Liver (tissue), 3 donors: Measurements from ENCODE around the gene FBXO38.

Experiments used
- ATF3 ChIP-seq: IDR thresholded peaks from 2 replicates; pipeline ENCODE4 v1.6.1; 2016; ENCODE audit warnings: antibody characterized with exemption
- CTCF ChIP-seq: fragments of 150-350 bp; IDR thresholded peaks from 2 replicates; pipeline ENCODE4 v1.5.1; 2017; ENCODE audit warnings: improper control_type of control experiment, low read depth, low read length; ENCODE audit not compliant: missing input control
- EGR1 ChIP-seq, 2 donors: IDR thresholded peaks; 2 replicates each; pipeline ENCODE4 v1.6.1; 2016 to 2018; ENCODE audit warnings: antibody characterized with exemption in 2 of 2, low read depth in 2 of 2
- GABPA ChIP-seq, 2 donors: IDR thresholded peaks in 1 of 2; conservative IDR thresholded peaks in 1 of 2; 2 replicates each; pipeline ENCODE4 v1.6.1; 2016; ENCODE audit warnings: antibody characterized with exemption in 2 of 2, mild to moderate bottlenecking in 1 of 2, moderate library complexity in 1 of 2
- HNF4A ChIP-seq, 2 donors: conservative IDR thresholded peaks; 2 replicates each; pipeline ENCODE4 v1.6.1; 2016; ENCODE audit warnings: antibody characterized with exemption in 2 of 2, mild to moderate bottlenecking in 2 of 2
- HNF4G ChIP-seq: IDR thresholded peaks from 2 replicates; pipeline ENCODE4 v1.6.1; 2016; ENCODE audit warnings: antibody characterized with exemption
- RAD21 ChIP-seq, 2 donors: IDR thresholded peaks; 2 replicates each; pipeline ENCODE4 v1.6.1; 2016; ENCODE audit warnings: antibody characterized with exemption in 2 of 2, mild to moderate bottlenecking in 2 of 2
- SP1 ChIP-seq: IDR thresholded peaks from 2 replicates; pipeline ENCODE4 v1.6.1; 2018; ENCODE audit warnings: antibody characterized with exemption, mild to moderate bottlenecking
- TAF1 ChIP-seq: conservative IDR thresholded peaks from 2 replicates; pipeline ENCODE4 v1.6.1; 2016; ENCODE audit warnings: antibody characterized with exemption, mild to moderate bottlenecking
- YY1 ChIP-seq: IDR thresholded peaks from 2 replicates; pipeline ENCODE4 v1.6.1; 2016; ENCODE audit warnings: antibody characterized with exemption, mild to moderate bottlenecking
- ZBTB33 ChIP-seq: IDR thresholded peaks from 2 replicates; pipeline ENCODE4 v1.6.1; 2016; ENCODE audit warnings: antibody characterized with exemption
- TF ChIP-seq, protein P1 (sequence below): IDR thresholded peaks from 2 replicates; pipeline ENCODE4 v1.6.1; 2016; ENCODE audit warnings: antibody characterized with exemption, mild to moderate bottlenecking
- TF ChIP-seq, protein P2 (sequence below): IDR thresholded peaks from 2 replicates; pipeline ENCODE4 v1.6.1; 2016; ENCODE audit warnings: antibody characterized with exemption
- donor health status: healthy.
- donor health status: healthy.

- TF ChIP-seq, protein P1, sequence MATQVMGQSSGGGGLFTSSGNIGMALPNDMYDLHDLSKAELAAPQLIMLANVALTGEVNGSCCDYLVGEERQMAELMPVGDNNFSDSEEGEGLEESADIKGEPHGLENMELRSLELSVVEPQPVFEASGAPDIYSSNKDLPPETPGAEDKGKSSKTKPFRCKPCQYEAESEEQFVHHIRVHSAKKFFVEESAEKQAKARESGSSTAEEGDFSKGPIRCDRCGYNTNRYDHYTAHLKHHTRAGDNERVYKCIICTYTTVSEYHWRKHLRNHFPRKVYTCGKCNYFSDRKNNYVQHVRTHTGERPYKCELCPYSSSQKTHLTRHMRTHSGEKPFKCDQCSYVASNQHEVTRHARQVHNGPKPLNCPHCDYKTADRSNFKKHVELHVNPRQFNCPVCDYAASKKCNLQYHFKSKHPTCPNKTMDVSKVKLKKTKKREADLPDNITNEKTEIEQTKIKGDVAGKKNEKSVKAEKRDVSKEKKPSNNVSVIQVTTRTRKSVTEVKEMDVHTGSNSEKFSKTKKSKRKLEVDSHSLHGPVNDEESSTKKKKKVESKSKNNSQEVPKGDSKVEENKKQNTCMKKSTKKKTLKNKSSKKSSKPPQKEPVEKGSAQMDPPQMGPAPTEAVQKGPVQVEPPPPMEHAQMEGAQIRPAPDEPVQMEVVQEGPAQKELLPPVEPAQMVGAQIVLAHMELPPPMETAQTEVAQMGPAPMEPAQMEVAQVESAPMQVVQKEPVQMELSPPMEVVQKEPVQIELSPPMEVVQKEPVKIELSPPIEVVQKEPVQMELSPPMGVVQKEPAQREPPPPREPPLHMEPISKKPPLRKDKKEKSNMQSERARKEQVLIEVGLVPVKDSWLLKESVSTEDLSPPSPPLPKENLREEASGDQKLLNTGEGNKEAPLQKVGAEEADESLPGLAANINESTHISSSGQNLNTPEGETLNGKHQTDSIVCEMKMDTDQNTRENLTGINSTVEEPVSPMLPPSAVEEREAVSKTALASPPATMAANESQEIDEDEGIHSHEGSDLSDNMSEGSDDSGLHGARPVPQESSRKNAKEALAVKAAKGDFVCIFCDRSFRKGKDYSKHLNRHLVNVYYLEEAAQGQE: no peak
- TF ChIP-seq SP1 (no peak), CTCF (no peak), ATF3 (no peak), YY1 (no peak), HNF4A (conservative IDR thresholded peaks at IDR 0.05) (no peak), ZBTB33 (no peak), GABPA (IDR thresholded peaks at IDR 0.05 in 1 of 2, conservative IDR thresholded peaks at IDR 0.05 in 1 of 2) (no peak), TAF1 (no peak), HNF4G (no peak), RAD21 (IDR thresholded peaks at IDR 0.05) (no peak), EGR1 (IDR thresholded peaks at IDR 0.05; ENCODE audit: low read depth in 2 of 2) (no peak)
- TF ChIP-seq, protein P2, sequence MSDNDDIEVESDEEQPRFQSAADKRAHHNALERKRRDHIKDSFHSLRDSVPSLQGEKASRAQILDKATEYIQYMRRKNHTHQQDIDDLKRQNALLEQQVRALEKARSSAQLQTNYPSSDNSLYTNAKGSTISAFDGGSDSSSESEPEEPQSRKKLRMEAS: no peak
These were observed 34.8 kb downstream of the FBXO38 start for GRCh38 chr5:148418511-148418910.
